ENCODE results near the gene HDAC7. TPM values are rescaled to one million over a fixed set of nuclear protein-coding genes. Genes with fewer than 3 reads are reported as not detected.

Gene HDAC7
- total and polyA plus RNA-seq, 2 experiments from 2014 or later, result 41.3 to 60.1 TPM

Other genes starting within 250 kb of the HDAC7 start
- 29.0 and 31.4 TPM in 2 replicates for gene RPAP3, start 113.9 kb downstream of the HDAC7 start, total RNA-seq (2014; rRNA removed; shearing (Covaris generic))
- 62.4 and 69.9 TPM in 2 replicates for gene RPAP3, start 113.9 kb downstream of the HDAC7 start, polyA plus RNA-seq (2016; fragmentation: Nextera tagmentation; extraction: Ambion mirVana)
- gene ENDOU, start 94.4 kb downstream of the HDAC7 start, total RNA-seq (2014; rRNA removed; shearing (Covaris generic)), result not detected in 2 replicates
- not detected in 2 replicates for gene ENDOU, start 94.4 kb downstream of the HDAC7 start, polyA plus RNA-seq (2016; fragmentation: Nextera tagmentation; extraction: Ambion mirVana)
- 10.4 and 11.8 TPM in 2 replicates for gene RAPGEF3, start 61.0 kb downstream of the HDAC7 start, total RNA-seq (2014; rRNA removed; shearing (Covaris generic))
- 2.3 and 3.0 TPM in 2 replicates for gene RAPGEF3, start 61.0 kb downstream of the HDAC7 start, polyA plus RNA-seq (2016; fragmentation: Nextera tagmentation; extraction: Ambion mirVana)
- 9.0 and 16.8 TPM in 2 replicates for gene SLC48A1, start 46.7 kb downstream of the HDAC7 start, total RNA-seq (2014; rRNA removed; shearing (Covaris generic))
- 5.8 TPM in 2 replicates for gene SLC48A1, start 46.7 kb downstream of the HDAC7 start, polyA plus RNA-seq (2016; fragmentation: Nextera tagmentation; extraction: Ambion mirVana)
- 1.1 and 1.4 TPM in 2 replicates for gene VDR, start 85.1 kb upstream of the HDAC7 start, total RNA-seq (2014; rRNA removed; shearing (Covaris generic))
- gene VDR, start 85.1 kb upstream of the HDAC7 start, polyA plus RNA-seq (2016; fragmentation: Nextera tagmentation; extraction: Ambion mirVana), result 0.35 and 0.37 TPM in 2 replicates
- 53.4 and 83.7 TPM in 2 replicates for gene TMEM106C, start 143.7 kb upstream of the HDAC7 start, total RNA-seq (2014; rRNA removed; shearing (Covaris generic))
- 37.3 and 43.5 TPM in 2 replicates for gene TMEM106C, start 143.7 kb upstream of the HDAC7 start, polyA plus RNA-seq (2016; fragmentation: Nextera tagmentation; extraction: Ambion mirVana)
- gene COL2A1, start 184.6 kb upstream of the HDAC7 start, total RNA-seq (2014; rRNA removed; shearing (Covaris generic)), result 24.6 and 31.8 TPM in 2 replicates
- gene COL2A1, start 184.6 kb upstream of the HDAC7 start, polyA plus RNA-seq (2016; fragmentation: Nextera tagmentation; extraction: Ambion mirVana), result 5.9 and 7.0 TPM in 2 replicates

Data from GM23338 (cell line).